ENCODE data around the gene SLC35F1. TPM values are rescaled to one million over a fixed set of nuclear protein-coding genes. Genes with fewer than 3 reads are reported as not detected.

Gene SLC35F1
- total and polyA plus RNA-seq, 9 of the 15 experiments (the other 6 are each of a cell fraction or from before 2014, with no cell fraction given), result 0.03 to 0.06 TPM; not detected in 7

GRCh38 chr6:118177720-118178119 is 270.7 kb downstream of the SLC35F1 start:
- ChIA-PET POLR2A (no interaction called here), CTCF (ENCODE audit: low intra/inter-chr PET ratio) (no interaction called here)
- no peak for DNase-seq (ENCODE audit: extremely low read depth in 1 of 4, low spot score in 3 of 4)
- Histone ChIP-seq H3K36me3 (ENCODE audit: control insufficient read depth, insufficient read depth, low read length) (no peaks in the 10 kb centered on the region), H3K4me2 (ENCODE audit: insufficient read depth, low read length) (no peak overlapping the region), H3K4me1 (replicated peaks in 1 of 2; ENCODE audit: control insufficient read depth in 2 of 2, insufficient read depth in 2 of 2, low read length in 2 of 2) (no peaks in the 10 kb centered on the region), H3K79me2 (ENCODE audit: control insufficient read depth, insufficient read depth, low read length) (no peaks in the 10 kb centered on the region), H2AFZ (ENCODE audit: low read depth, low read length) (no peak overlapping the region), H3K4me3 (no peak overlapping the region), H3K27ac (ENCODE audit: extremely low read depth, low read depth, low read length) (no peak overlapping the region), H3K9me3 (replicated peaks; ENCODE audit: control insufficient read depth, insufficient read depth, low read depth, low read length) (no peaks in the 10 kb centered on the region), H3K9me1 (ENCODE audit: control insufficient read depth, insufficient read depth, low read length) (no peaks in the 10 kb centered on the region), H4K20me1 (replicated peaks; ENCODE audit: control insufficient read depth, insufficient read depth, low read length) (no peaks in the 10 kb centered on the region), H3K27me3 (ENCODE audit: control insufficient read depth in 2 of 2, insufficient read depth in 2 of 2, low read length in 2 of 2) (no peaks in the 10 kb centered on the region), H3K9ac (ENCODE audit: insufficient read depth in 1 of 2, low read depth in 2 of 2, low read length in 2 of 2) (no peak overlapping the region)
- 0% methylated on average over 3 of the region's 3 CpGs for WGBS (ENCODE audit: insufficient coverage, low coverage, missing lambda C conversion rate)
- in situ Hi-C loops (cut with MboI) (no loop called here), intact Hi-C loops (cut with micrococcal nuclease) (no loop called here)
- no peak for FAIRE-seq
- no TSS peak for BruUV-seq (replicated peaks)
- no peak for ATAC-seq
- no peak for TF ChIP-seq NELFE (IDR thresholded peaks at IDR 0.05; ENCODE audit: insufficient read depth, insufficient read length)
- TF ChIP-seq PHF8 (IDR thresholded peaks at IDR 0.05; ENCODE audit: borderline replicate concordance, low read length), result no peak
- TF ChIP-seq SFPQ (IDR thresholded peaks at IDR 0.05; ENCODE audit: low read depth, low read length), result no peak
- no peak for TF ChIP-seq ATF6 (CRISPR knock-in tag; IDR thresholded peaks at IDR 0.05)
- TF ChIP-seq HES1 (IDR thresholded peaks at IDR 0.05; ENCODE audit: low read depth), result no peak
- TF ChIP-seq THRA (IDR thresholded peaks at IDR 0.05), result no peak
- TF ChIP-seq E2F5 (CRISPR knock-in tag; IDR thresholded peaks at IDR 0.05), result no peak
- no peak for TF ChIP-seq CUX1 (CRISPR knock-in tag; IDR thresholded peaks at IDR 0.05)
